Measurements from ENCODE around the gene KLK3.

Gene KLK3

GRCh38 chr19:50831026-50831396 lies 23.7 kb upstream of the KLK3 start:
- DNase-seq (ENCODE audit: low spot score), result no peak

- DNase-seq (ENCODE audit: low spot score), result no peak
Observed at GRCh38 chr19:50832666-50833065, 22.0 kb upstream of the KLK3 start.

GRCh38 chr19:50833117-50833801 lies 21.5 kb upstream of the KLK3 start, which contains the start of gene KLK15:
Gene KLK15 (minus strand): TSS chr19:50833574. CDS start chr19:50831492, 2,082 bp downstream.
- DNase-seq (ENCODE audit: low spot score), result no peak

- no peak for DNase-seq (ENCODE audit: low spot score)
Observed at GRCh38 chr19:50833802-50834167, 20.9 kb upstream of the KLK3 start.

- DNase-seq (ENCODE audit: low spot score), result no peak
Observed at GRCh38 chr19:50835103-50835784, 19.5 kb upstream of the KLK3 start.

GRCh38 chr19:50835785-50836542 lies 18.8 kb upstream of the KLK3 start:
- DNase-seq (ENCODE audit: low spot score), result peak; percentile 85

GRCh38 chr19:50836543-50837195 lies 18.0 kb upstream of the KLK3 start:
- no peak for DNase-seq (ENCODE audit: low spot score)

- DNase-seq (ENCODE audit: low spot score), result no peak
Observed at GRCh38 chr19:50837300-50837699, 17.4 kb upstream of the KLK3 start.

GRCh38 chr19:50838239-50838638 lies 16.5 kb upstream of the KLK3 start:
- DNase-seq (ENCODE audit: low spot score), result no peak

GRCh38 chr19:50839712-50840655 lies 14.7 kb upstream of the KLK3 start:
- no peak for DNase-seq (ENCODE audit: low spot score)

- DNase-seq (ENCODE audit: low spot score), result no peak
Observed at GRCh38 chr19:50842130-50842529, 12.6 kb upstream of the KLK3 start.

GRCh38 chr19:50843205-50843604 lies 11.5 kb upstream of the KLK3 start:
- no peak for DNase-seq (ENCODE audit: low spot score)

- no peak for DNase-seq (ENCODE audit: low spot score)
Observed at GRCh38 chr19:50843701-50844221, 11.0 kb upstream of the KLK3 start.

- DNase-seq (ENCODE audit: low spot score), result no peak
Observed at GRCh38 chr19:50844296-50844935, 10.3 kb upstream of the KLK3 start.

- no peak for DNase-seq (ENCODE audit: low spot score)
Observed at GRCh38 chr19:50850738-50851137, 4.0 kb upstream of the KLK3 start.

GRCh38 chr19:50851620-50852019 lies 3.1 kb upstream of the KLK3 start:
- no peak for DNase-seq (ENCODE audit: low spot score)

GRCh38 chr19:50857366-50857765 lies 2.7 kb downstream of the KLK3 start:
- DNase-seq (ENCODE audit: low spot score), result no peak

GRCh38 chr19:50858886-50859285 lies 4.2 kb downstream of the KLK3 start:
- no peak for DNase-seq (ENCODE audit: low spot score)

- DNase-seq (ENCODE audit: low spot score), result no peak
Observed at GRCh38 chr19:50859849-50860248, 5.1 kb downstream of the KLK3 start.

- no peak for DNase-seq (ENCODE audit: low spot score)
Observed at GRCh38 chr19:50861010-50861409, 6.3 kb downstream of the KLK3 start.
